Lower lobe of right lung (tissue), 2 donors: ENCODE data around the gene SMYD4. TPM values are rescaled to one million over a fixed set of nuclear protein-coding genes. Genes with fewer than 3 reads are reported as not detected.

Source experiments
- ATAC-seq, 2 donors: fragments of 200-7000 bp; cut with Tn5 transposase; one replicate each; pipeline ENCODE4 v1.9.1; 2020 to 2022; ENCODE audit warnings: mild to moderate bottlenecking in 2 of 2, moderate library complexity in 2 of 2
- DNase-seq: peaks from one replicate; pipeline ENCODE4 v3.0.0-alpha.2; 2020
- H3K27ac ChIP-seq: fragments of 200-600 bp; one replicate; pipeline ENCODE4 v1.8.0; 2022
- H3K27me3 ChIP-seq: fragments of 200-600 bp; one replicate; pipeline ENCODE4 v1.8.0; 2022; ENCODE audit warnings: low read depth
- H3K36me3 ChIP-seq: fragments of 200-600 bp; one replicate; pipeline ENCODE4 v1.8.0; 2022; ENCODE audit warnings: mild to moderate bottlenecking
- H3K4me1 ChIP-seq: fragments of 200-600 bp; one replicate; pipeline ENCODE4 v1.8.0; 2022
- H3K4me3 ChIP-seq: fragments of 200-600 bp; one replicate; pipeline ENCODE4 v1.8.0; 2022; ENCODE audit warnings: mild to moderate bottlenecking
- H3K9me3 ChIP-seq: fragments of 200-600 bp; one replicate; pipeline ENCODE4 v1.8.0; 2022
- intact Hi-C: fragments of 100-400 bp; cut with DNase I; formaldehyde crosslinking; loops from one replicate; pipeline ENCODE4 v1.11.0; 2022
- total RNA-seq: library from RNA; stranded (reverse); fragmentation: NEBNext Ultra II Directional; extraction: Animal tissue kit (Norgen Biotek cat#: 25700); gene quantifications from one replicate; pipeline ENCODE4 v1.2.1, GENCODE V29; 2021
- TF ChIP-seq, protein P1 (sequence below): fragments of 200-600 bp; IDR thresholded peaks from one replicate; pipeline ENCODE4 v1.8.0; 2022; ENCODE audit warnings: antibody characterized with exemption, mild to moderate bottlenecking
- donor health status: DM: no; HTN: yes; CAD: no; lungs with severe emphysema.

The SMYD4 gene
- total RNA-seq, 1 donor from 2014 or later: 21.9 TPM

DNA sequence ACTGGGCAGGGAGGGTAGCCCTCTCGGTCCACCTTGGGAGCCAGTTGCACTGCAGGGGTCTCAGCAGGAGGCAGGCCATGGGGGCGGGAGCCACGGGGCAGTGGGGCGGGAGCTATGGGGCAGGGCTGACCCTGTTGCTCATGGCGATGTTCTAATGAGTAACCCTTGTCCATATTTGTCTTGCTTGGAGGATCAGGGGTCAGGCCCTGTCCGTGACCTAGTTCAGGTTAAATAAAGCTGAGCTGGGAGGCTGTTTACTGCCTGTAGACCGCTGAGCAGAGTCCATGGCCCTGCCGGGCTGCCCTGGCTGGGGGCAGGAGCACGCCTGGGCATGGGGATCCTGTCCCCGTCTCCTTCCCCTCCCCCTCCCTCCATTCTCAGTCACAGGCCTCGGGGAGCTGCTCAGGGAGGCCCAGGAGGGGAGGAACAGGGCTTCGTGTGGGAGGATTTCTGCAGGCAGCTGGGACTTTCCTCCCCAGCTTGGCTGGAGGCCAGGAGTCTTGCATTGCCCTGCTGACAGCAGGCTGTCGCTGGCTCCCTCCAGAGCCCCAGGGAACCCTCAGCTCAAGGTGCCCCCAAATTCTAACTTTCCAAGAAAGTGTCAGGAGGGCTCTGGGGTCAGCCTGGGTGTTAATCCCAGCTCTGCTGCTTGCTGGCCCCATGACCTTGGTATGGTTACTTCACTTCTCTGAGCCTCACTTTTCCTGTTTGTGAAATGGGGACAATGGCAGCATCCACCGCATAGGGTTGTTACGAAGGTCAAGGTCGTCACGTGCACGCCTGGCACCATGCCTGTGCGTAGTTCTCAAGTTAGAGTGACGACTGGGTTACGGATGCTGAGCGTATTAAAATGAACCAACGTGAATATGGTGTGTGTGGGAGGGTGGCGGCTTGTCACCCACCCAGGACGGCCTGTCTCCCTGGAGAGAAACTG is 93.1 kb downstream of the SMYD4 start:
- TF ChIP-seq, protein P1, sequence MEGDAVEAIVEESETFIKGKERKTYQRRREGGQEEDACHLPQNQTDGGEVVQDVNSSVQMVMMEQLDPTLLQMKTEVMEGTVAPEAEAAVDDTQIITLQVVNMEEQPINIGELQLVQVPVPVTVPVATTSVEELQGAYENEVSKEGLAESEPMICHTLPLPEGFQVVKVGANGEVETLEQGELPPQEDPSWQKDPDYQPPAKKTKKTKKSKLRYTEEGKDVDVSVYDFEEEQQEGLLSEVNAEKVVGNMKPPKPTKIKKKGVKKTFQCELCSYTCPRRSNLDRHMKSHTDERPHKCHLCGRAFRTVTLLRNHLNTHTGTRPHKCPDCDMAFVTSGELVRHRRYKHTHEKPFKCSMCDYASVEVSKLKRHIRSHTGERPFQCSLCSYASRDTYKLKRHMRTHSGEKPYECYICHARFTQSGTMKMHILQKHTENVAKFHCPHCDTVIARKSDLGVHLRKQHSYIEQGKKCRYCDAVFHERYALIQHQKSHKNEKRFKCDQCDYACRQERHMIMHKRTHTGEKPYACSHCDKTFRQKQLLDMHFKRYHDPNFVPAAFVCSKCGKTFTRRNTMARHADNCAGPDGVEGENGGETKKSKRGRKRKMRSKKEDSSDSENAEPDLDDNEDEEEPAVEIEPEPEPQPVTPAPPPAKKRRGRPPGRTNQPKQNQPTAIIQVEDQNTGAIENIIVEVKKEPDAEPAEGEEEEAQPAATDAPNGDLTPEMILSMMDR: no peak
- Histone ChIP-seq H3K36me3 (peaks cover 62% of the 10 kb centered on the region), H3K4me1 (peaks cover 29% of the 10 kb centered on the region), H3K4me3 (no peak overlapping the region), H3K9me3 (no peaks in the 10 kb centered on the region), H3K27ac (peak overlapping the region; percentile 42), H3K27me3 (no peaks in the 10 kb centered on the region)
- ATAC-seq (peak; percentile 69 to 71), DNase-seq (peak; percentile 81)
- intact Hi-C loops: no loop called here

DNA sequence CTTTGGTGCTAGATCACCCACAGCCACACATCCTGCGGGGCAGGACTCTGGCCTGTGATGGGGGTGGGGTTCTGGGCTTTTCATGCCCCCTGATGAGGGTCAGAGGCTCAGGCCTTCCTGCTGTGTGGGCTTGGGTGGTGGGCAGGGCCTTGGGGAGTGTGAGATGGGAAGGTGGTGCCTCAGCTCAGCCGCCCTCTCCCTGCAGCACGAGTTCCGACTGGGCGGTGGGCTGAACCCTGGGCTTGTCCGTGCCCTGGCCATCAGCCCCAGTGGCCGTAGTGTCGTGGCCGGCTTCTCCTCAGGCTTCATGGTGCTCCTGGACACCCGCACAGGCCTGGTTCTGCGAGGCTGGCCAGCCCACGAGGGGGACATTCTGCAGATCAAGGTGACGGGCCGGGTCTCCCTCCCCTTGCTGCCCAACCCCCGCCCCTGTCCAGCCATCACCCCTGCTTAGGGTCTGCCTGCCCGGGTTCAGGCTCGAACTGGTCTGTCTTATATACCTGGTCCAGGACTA is 93.8 kb downstream of the SMYD4 start:
- no peak for ATAC-seq
- Histone ChIP-seq H3K9me3 (no peaks in the 10 kb centered on the region), H3K36me3 (peaks cover 69% of the 10 kb centered on the region), H3K4me3 (no peak overlapping the region), H3K4me1 (peaks cover 32% of the 10 kb centered on the region), H3K27me3 (no peaks in the 10 kb centered on the region), H3K27ac (peak overlapping the region; percentile 42)
- intact Hi-C loops: no loop called here
- TF ChIP-seq, protein P1: no peak
- DNase-seq: no peak

DNA sequence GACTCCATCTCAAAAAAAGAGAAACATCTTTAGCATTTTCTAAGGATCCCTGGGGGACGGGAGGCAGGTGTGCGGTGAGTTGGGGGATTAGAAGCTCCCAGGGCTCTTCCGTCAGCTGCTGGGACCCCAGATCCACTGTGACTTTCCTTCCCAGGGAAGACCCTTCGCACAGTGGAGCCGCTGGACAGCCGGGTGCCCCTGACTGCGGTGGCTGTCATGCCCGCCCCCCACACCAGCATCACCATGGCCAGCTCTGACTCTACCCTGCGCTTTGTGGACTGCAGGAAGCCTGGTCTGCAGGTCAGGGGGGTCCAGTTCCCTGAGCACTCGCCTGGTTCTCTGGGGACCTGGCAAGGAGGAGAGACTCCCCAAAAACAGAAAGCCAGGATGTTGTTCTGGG is 94.3 kb downstream of the SMYD4 start:
- no peaks in the 10 kb centered on the region for H3K9me3 ChIP-seq
- H3K36me3 ChIP-seq: peaks cover 74% of the 10 kb centered on the region
- intact Hi-C loops: no loop called here
- no peak overlapping the region for H3K4me3 ChIP-seq
- H3K27me3 ChIP-seq: no peaks in the 10 kb centered on the region
- no peak for DNase-seq
- no peak overlapping the region for H3K27ac ChIP-seq
- TF ChIP-seq, protein P1: no peak
- ATAC-seq: no peak
- H3K4me1 ChIP-seq: peaks cover 37% of the 10 kb centered on the region

DNA sequence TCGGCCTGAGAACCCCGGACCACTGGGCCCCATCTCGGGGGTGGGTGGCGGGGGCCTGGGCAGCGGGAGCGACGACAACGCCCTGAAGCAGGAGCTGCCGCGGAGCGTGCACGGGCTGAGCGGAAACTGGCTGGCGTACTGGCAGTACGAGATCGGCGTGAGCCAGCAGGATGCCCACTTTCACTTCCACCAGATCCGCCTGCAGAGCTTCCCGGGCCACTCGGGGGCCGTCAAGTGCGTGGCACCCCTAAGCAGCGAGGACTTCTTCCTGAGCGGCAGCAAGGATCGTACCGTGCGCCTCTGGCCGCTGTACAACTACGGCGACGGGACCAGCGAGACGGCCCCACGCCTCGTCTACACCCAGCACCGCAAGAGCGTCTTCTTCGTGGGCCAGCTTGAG is 95.9 kb downstream of the SMYD4 start:
- TF ChIP-seq, protein P1: no peak
- Histone ChIP-seq H3K4me3 (no peak overlapping the region), H3K9me3 (no peaks in the 10 kb centered on the region), H3K4me1 (peaks cover 52% of the 10 kb centered on the region), H3K36me3 (peaks cover 85% of the 10 kb centered on the region), H3K27ac (no peak overlapping the region), H3K27me3 (no peaks in the 10 kb centered on the region)
- intact Hi-C loops: no loop called here
- no peak for ATAC-seq
- no peak for DNase-seq

DNA sequence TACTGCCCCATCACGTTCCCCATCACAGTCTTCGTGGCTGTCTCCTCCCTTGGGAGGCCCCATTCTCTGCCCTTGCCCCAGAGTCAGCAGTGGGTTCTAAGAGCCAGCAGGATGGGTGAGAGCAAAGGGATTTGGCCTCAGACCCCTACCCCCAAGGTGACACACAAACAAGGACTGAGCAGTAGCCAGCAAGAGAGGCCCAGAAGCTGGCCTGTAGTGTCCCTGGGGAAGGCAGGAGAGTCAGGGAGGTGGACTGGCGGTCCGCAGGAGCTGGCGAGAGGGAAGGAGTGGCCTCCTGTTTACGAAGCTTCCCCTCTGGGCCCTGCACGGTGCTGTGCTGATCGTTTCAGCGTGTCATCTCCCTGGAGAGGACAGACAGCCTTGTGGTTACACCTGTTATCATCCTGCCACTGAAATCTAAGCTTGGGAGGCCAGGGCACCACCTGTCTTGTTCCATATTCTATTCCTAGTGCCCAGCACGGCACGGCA is 96.8 kb downstream of the SMYD4 start:
- peaks cover 57% of the 10 kb centered on the region for H3K4me1 ChIP-seq

More for the DNA sequence above, 96.8 kb downstream of the SMYD4 start:
- Histone ChIP-seq H3K27me3 (no peaks in the 10 kb centered on the region), H3K27ac (no peak overlapping the region), H3K9me3 (no peaks in the 10 kb centered on the region), H3K4me3 (no peak overlapping the region), H3K36me3 (peaks cover 90% of the 10 kb centered on the region)
- DNase-seq (no peak), ATAC-seq (no peak)
- intact Hi-C loops: no loop called here
- TF ChIP-seq, protein P1: no peak
